Heart left ventricle (tissue), 16 donors: ENCODE data around the gene PPP1R2. TPM values are rescaled to one million over a fixed set of nuclear protein-coding genes. Genes with fewer than 3 reads are reported as not detected.

Experiments
- ATAC-seq, 4 donors: fragments of 200-7000 bp; cut with Tn5 transposase; one replicate each; pipeline ENCODE4 v1.9.1; 2020 to 2022; ENCODE audit warnings: moderate library complexity in 4 of 4, mild to moderate bottlenecking in 3 of 4, moderate number of reproducible peaks in 1 of 4
- DNase-seq, 5 donors: peaks; one replicate each; pipeline ENCODE4 v3.0.0-alpha.2; 2020
- H3K27ac ChIP-seq, 12 donors: fragments of 200-600 bp; sonication (generic) in 4 of 12; one replicate each; pipeline versions ENCODE4 v1.5.0 to v1.8.0; 2016 to 2022; ENCODE audit warnings: mild to moderate bottlenecking in 2 of 12
- H3K27me3 ChIP-seq, 9 donors: fragments of 200-600 bp; sonication (generic) in 2 of 9; one replicate each; pipeline versions ENCODE4 v1.5.1 to v1.8.0; 2016 to 2022; ENCODE audit warnings: mild to moderate bottlenecking in 3 of 9
- H3K36me3 ChIP-seq, 9 donors: fragments of 200-600 bp; sonication (generic) in 2 of 9; one replicate each; pipeline versions ENCODE4 v1.5.0 to v1.8.0; 2018 to 2022; ENCODE audit warnings: mild to moderate bottlenecking in 2 of 9
- H3K4me1 ChIP-seq, 12 donors: fragments of 200-600 bp; sonication (generic) in 4 of 12; one replicate each; pipeline versions ENCODE4 v1.5.0 to v1.8.0; 2016 to 2022; ENCODE audit warnings: mild to moderate bottlenecking in 3 of 12
- H3K4me3 ChIP-seq, 12 donors: fragments of 200-600 bp; sonication (generic) in 4 of 12; one replicate each; pipeline versions ENCODE4 v1.5.0 to v1.8.0; 2017 to 2022; ENCODE audit warnings: mild to moderate bottlenecking in 9 of 12, moderate library complexity in 4 of 12
- H3K9me3 ChIP-seq, 12 donors: fragments of 200-600 bp; sonication (generic) in 4 of 12; one replicate each; pipeline versions ENCODE4 v1.5.0 to v1.8.0; 2016 to 2022; ENCODE audit warnings: mild to moderate bottlenecking in 1 of 12
- POLR2A ChIP-seq, 2 donors: fragments of 450-650 bp; IDR thresholded peaks; one replicate each; pipeline ENCODE4 v1.6.1; 2017; ENCODE audit warnings: antibody characterized with exemption in 2 of 2, mild to moderate bottlenecking in 2 of 2, moderate library complexity in 2 of 2
- WGBS, 4 donors: extraction: QIAGEN DNeasy Blood & Tissue Kit in 2 of 4; methylation state at CpG; one replicate each; pipeline versions ENCODE4 v1.1.5 to v1.1.7; 2013 to 2018; 5-methylcytosine and 5-hydroxymethylcytosine counted together
- intact Hi-C, 10 donors: fragments of 100-400 bp; cut with DNase I; formaldehyde crosslinking; loops; one replicate each; pipeline versions ENCODE4 v1.11.1 to v1.14.2; 2022
- polyA plus RNA-seq, 2 donors: library from polyadenylated mRNA; stranded (reverse); fragments of 200-250 nt; gene quantifications; one replicate each; pipeline ENCODE4 v1.2.3, GENCODE V29; 2013
- total RNA-seq, 9 donors: library from RNA; depleted of rRNA in 2 of 9; stranded (reverse); fragments of >200 nt in 2 of 9; fragmentation: NEBNext Ultra II Directional in 3 of 9; extraction: Animal tissue kit (Norgen Biotek cat#: 25700) in 3 of 9; gene quantifications; one replicate each; pipeline versions ENCODE4 v1.1.0 to v1.2.4, GENCODE V29; 2016 to 2023
- TF ChIP-seq, protein P1 (sequence below), 12 donors: fragments of 200-600 bp; sonication (generic) in 4 of 12; IDR thresholded peaks; one replicate each; pipeline versions ENCODE4 v1.5.0 to v1.8.0; 2018 to 2022; ENCODE audit warnings: antibody characterized with exemption in 12 of 12, mild to moderate bottlenecking in 5 of 12
- donor health status: ischemic (EF 13 %, LVEDD 7.1; RV severe dilation, severe dysfunction).
- donor health status: healthy with polysubstance abuse.
- donor health status: DM: no; HTN: yes; CAD: no.
- donor health status: DM: no; HTN: no; CAD: no.
- donor health status: ischemic (EF 25% LVEDD 6.9; RV normal size, moderate dysfunction).
- donor health status: ischemic (EF 25% LVEDD 5.7; RV mildly dilated, moderate dysfunction).
- donor health status: healthy.
- donor health status: DM: yes; HTN: yes; CAD: no.
- donor health status: ischemic (EF 35%, LVEDD 5.7; RV mildly dilated, moderate dysfunction).
- donor health status: nonischemic (EF 11% LVEDD 7.7; RV severe dilation, severe dysfunction).
- donor health status: DM: yes; HTN: yes; CAD: no.
- donor health status: PGD.
- donor health status: ischemic (EF 29% LVEDD 5.4; RV normal size, mild dysfunction).
- donor health status: nonischemic (EF 23%, LVEDD 6.1; RV moderate dilation, normal function).

Gene PPP1R2
- total and polyA plus RNA-seq, 11 donors: 16.8 to 63.6 (median 43.9) TPM

DNA sequence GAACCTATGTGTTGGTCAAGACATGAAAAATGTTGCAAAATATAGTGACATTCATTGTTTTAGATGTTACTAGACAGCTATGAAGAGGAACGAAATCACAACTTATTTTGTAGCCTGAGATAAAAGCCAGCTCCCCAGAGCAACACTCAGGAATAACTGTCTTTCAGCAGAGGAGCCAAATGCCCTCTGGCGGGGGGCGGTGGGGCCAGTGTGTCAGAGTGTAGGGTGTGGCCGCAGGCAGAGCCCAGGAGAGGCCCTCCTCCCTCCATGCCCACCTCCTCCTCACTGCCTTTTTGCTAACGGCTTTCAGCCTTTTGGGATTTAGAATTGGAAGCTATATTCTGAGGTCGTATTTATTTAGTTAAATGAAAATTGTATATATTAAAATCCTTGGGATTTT, 23.7 kb upstream of the PPP1R2 start:
- TF ChIP-seq, protein P1, sequence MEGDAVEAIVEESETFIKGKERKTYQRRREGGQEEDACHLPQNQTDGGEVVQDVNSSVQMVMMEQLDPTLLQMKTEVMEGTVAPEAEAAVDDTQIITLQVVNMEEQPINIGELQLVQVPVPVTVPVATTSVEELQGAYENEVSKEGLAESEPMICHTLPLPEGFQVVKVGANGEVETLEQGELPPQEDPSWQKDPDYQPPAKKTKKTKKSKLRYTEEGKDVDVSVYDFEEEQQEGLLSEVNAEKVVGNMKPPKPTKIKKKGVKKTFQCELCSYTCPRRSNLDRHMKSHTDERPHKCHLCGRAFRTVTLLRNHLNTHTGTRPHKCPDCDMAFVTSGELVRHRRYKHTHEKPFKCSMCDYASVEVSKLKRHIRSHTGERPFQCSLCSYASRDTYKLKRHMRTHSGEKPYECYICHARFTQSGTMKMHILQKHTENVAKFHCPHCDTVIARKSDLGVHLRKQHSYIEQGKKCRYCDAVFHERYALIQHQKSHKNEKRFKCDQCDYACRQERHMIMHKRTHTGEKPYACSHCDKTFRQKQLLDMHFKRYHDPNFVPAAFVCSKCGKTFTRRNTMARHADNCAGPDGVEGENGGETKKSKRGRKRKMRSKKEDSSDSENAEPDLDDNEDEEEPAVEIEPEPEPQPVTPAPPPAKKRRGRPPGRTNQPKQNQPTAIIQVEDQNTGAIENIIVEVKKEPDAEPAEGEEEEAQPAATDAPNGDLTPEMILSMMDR (IDR thresholded peaks at IDR 0.05): no peak
- TF ChIP-seq POLR2A (IDR thresholded peaks at IDR 0.05): no peak
- WGBS, 4 donors: 60 to 70% (median 68%) methylated on average over 6 of the region's 6 CpGs
- intact Hi-C loops: no loop called here
- Histone ChIP-seq H3K36me3 (peaks cover 0 to 15% (median 0%) of the 10 kb centered on the region in 9 donors), H3K4me3 (no peak overlapping the region), H3K4me1 (peaks cover 0 to 17% (median 6%) of the 10 kb centered on the region in 12 donors), H3K27me3 (peaks cover 0 to 5% (median 0%) of the 10 kb centered on the region in 9 donors), H3K27ac (no peak overlapping the region), H3K9me3 (no peaks in the 10 kb centered on the region)
- DNase-seq (no peak), ATAC-seq (no peak)

DNA sequence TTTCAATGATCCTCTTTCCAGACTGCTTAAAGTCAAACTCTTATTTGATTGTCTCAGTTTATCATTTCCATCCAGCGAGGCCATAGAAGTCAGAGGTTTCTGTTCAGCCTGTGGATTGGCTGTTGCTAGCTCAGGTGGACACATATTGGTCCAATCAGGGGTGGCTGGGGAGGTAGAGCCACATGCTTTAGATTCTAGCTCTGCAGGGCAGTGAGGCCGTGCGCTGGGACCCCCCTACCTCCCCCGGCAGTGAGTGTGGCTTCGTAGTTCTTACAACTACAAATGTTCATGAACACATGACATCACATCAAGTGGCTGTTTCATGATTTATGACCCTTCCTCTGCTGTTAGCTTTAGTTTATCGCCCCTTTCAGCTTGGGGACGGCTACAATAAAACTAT, 22.6 kb upstream of the PPP1R2 start:
- intact Hi-C loops: no loop called here
- WGBS, 4 donors: 70 to 80% (median 75%) methylated on average over 7 of the region's 7 CpGs
- DNase-seq: no peak
- Histone ChIP-seq H3K27ac (no peak overlapping the region), H3K9me3 (no peaks in the 10 kb centered on the region), H3K4me3 (no peak overlapping the region), H3K36me3 (peaks cover 0 to 11% (median 0%) of the 10 kb centered on the region in 9 donors), H3K27me3 (peaks cover 0 to 5% (median 0%) of the 10 kb centered on the region in 9 donors), H3K4me1 (peaks cover 0 to 8% (median under 1%) of the 10 kb centered on the region in 12 donors)
- ATAC-seq: no peak
- TF ChIP-seq POLR2A (IDR thresholded peaks at IDR 0.05): no peak
- TF ChIP-seq, protein P1 (IDR thresholded peaks at IDR 0.05): no peak

DNA sequence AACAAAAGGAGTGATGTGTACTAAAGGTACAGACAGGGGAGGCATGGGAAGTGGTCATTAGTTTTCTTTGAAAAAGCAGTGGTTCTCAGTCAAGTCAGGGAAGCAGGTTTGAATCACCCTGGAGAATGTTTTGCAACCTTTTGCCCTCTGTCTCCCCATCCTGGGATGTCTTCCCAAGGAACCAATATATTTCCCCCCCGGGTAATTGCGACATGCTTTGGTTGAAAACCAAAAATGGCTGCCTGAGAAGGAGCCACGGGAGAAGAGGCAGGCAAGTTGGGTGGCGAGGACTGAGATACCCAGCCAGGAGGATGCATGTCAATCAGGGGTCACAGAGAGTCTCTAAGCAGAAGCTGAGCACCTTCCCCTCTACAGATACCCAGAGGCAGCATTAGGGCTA, 20.2 kb upstream of the PPP1R2 start:
- WGBS, 4 donors: 81 to 92% (median 88%) methylated on average over 4 of the region's 4 CpGs
- intact Hi-C loops: no loop called here

DNA sequence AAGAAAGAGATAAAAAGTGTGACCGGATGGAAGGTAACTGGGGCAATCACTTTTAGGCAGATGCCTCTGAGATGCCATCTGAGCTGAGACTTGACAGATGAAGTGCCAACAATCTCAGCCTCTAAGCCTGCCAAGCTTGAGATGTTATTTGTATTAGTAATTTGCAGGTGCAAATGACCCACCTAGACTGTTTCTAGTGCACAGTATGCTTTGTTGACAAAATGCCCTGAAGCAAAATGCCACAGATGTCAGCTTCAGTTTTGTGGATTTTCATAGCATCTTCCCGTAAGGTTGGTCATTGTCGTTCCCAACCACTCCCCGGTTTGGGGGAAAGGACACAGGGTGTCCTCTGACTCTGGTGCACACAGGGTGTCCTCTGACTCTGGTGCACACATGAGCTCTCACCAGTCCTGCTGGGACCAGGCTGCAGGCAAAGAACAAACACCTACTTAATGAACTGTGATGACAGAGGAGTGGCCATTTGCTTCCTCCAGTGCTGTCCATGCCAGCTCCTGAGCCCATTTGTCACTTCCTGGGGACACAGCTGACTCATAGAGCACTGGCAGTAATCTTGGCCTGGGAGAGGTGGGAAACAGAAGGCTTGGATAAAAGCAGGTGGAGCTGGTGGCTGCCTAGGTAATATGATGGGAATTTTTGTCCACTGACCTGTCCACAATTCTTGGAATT, 16.7 kb upstream of the PPP1R2 start:
- H3K9me3 ChIP-seq: no peaks in the 10 kb centered on the region
- intact Hi-C loops: no loop called here

More for the DNA sequence above, 20.2 kb upstream of the PPP1R2 start:
- Histone ChIP-seq H3K36me3 (peaks cover 0 to 2% (median 0%) of the 10 kb centered on the region in 9 donors), H3K4me3 (no peak overlapping the region), H3K4me1 (peaks cover 0 to 9% (median 0%) of the 10 kb centered on the region in 12 donors), H3K9me3 (no peaks in the 10 kb centered on the region), H3K27me3 (peaks cover 0 to 5% (median 0%) of the 10 kb centered on the region in 9 donors), H3K27ac (no peak overlapping the region)
- TF ChIP-seq, protein P1 (IDR thresholded peaks at IDR 0.05): no peak
- TF ChIP-seq POLR2A (IDR thresholded peaks at IDR 0.05): no peak
- DNase-seq (no peak), ATAC-seq (no peak)

More for the DNA sequence above, 16.7 kb upstream of the PPP1R2 start:
- TF ChIP-seq, protein P1 (IDR thresholded peaks at IDR 0.05): no peak
- no peak for TF ChIP-seq POLR2A (IDR thresholded peaks at IDR 0.05)
- ATAC-seq (peak in 1 of 4 donors; percentile 34), DNase-seq (no peak)
- 82 to 95% (median 89%) methylated on average over 4 of the region's 4 CpGs for WGBS, 4 donors
- Histone ChIP-seq H3K27me3 (no peaks in the 10 kb centered on the region), H3K4me3 (no peak overlapping the region), H3K27ac (no peak overlapping the region), H3K4me1 (peaks cover 0 to 10% (median 0%) of the 10 kb centered on the region in 12 donors), H3K36me3 (no peaks in the 10 kb centered on the region)
